Coronary artery (tissue), 2 donors: ENCODE results near the gene LONRF2.
A peak's percentile ranks its signal among the peaks of the same experiment; 100 is the strongest.

Experiments
- DNase-seq: peaks from one replicate; pipeline ENCODE4 v3.0.0-alpha.2; 2017; ENCODE audit warnings: low spot score
- H3K27ac ChIP-seq, 2 donors: fragments of 200-600 bp; sonication (generic); one replicate each; pipeline ENCODE4 v1.5.1; 2016 to 2019
- H3K4me3 ChIP-seq: fragments of 200-600 bp; sonication (generic); 2 replicates; pipeline ENCODE4 v1.5.1; 2016; ENCODE audit warnings: mild to moderate bottlenecking, moderate library complexity
- TF ChIP-seq, protein P1 (sequence below): fragments of 200-600 bp; sonication (generic); IDR thresholded peaks from one replicate; pipeline ENCODE4 v1.5.1; 2019; ENCODE audit warnings: antibody characterized with exemption

Gene LONRF2

GRCh38 chr2:100301881-100302584 is 20.3 kb downstream of the LONRF2 start:
- Histone ChIP-seq H3K27ac (no peak overlapping the region), H3K4me3 (no peak overlapping the region)
- no peak for DNase-seq

GRCh38 chr2:100299548-100299947 is 22.8 kb downstream of the LONRF2 start:
- DNase-seq: no peak
- TF ChIP-seq, protein P1, sequence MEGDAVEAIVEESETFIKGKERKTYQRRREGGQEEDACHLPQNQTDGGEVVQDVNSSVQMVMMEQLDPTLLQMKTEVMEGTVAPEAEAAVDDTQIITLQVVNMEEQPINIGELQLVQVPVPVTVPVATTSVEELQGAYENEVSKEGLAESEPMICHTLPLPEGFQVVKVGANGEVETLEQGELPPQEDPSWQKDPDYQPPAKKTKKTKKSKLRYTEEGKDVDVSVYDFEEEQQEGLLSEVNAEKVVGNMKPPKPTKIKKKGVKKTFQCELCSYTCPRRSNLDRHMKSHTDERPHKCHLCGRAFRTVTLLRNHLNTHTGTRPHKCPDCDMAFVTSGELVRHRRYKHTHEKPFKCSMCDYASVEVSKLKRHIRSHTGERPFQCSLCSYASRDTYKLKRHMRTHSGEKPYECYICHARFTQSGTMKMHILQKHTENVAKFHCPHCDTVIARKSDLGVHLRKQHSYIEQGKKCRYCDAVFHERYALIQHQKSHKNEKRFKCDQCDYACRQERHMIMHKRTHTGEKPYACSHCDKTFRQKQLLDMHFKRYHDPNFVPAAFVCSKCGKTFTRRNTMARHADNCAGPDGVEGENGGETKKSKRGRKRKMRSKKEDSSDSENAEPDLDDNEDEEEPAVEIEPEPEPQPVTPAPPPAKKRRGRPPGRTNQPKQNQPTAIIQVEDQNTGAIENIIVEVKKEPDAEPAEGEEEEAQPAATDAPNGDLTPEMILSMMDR: no peak
- no peak overlapping the region for H3K4me3 ChIP-seq
- H3K27ac ChIP-seq: no peak overlapping the region

More at GRCh38 chr2:100301881-100302584, 20.3 kb downstream of the LONRF2 start:
- TF ChIP-seq, protein P1: no peak

GRCh38 chr2:100297511-100297910 is 24.8 kb downstream of the LONRF2 start:
- Histone ChIP-seq H3K4me3 (no peak overlapping the region), H3K27ac (no peak overlapping the region)
- DNase-seq: no peak
- TF ChIP-seq, protein P1: no peak

GRCh38 chr2:100294162-100294497 is 28.2 kb downstream of the LONRF2 start:
- DNase-seq: no peak
- no peak overlapping the region for H3K4me3 ChIP-seq
- no peak overlapping the region for H3K27ac ChIP-seq
- TF ChIP-seq, protein P1: no peak

DNA sequence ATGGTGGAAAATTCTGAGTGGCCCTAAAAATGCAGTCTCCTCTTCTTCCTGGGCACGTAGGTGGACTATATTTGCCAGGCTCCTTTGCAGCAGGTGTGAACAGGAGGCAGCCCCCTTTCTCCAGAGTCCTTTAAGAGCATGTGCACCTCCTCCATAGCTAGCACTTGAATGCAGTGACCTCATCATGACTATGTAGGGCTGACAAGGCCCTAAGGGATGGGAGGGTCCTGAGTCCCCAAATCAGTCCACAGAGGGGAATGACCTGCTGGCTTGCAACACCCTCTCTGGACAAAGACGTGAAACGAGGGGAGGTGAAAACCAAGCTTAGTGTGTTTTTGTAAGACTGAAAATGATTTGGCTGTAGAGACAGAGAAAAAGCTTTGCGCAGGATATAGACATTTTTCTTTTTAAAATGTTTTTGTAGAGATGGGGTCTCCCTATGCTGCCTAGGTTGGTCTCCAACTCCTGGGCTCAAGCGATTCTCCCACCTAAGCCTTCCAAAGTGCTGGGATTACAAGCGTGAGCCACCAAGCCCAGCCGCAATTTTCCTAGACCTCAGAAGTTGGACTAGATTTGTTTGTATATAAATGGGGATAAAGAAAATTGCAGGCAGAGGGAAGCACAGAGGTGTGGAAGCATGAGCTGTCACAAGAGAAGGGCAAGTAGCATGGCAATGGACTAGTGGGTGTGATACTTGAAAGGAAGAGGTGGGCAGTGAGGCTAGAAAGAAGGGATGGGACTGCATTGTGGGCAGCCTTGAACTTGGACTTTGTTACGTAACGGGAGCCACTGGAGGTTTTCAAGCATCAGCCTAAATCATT is 28.8 kb downstream of the LONRF2 start:
- TF ChIP-seq, protein P1: no peak
- no peak overlapping the region for H3K4me3 ChIP-seq
- DNase-seq: no peak
- no peak overlapping the region for H3K27ac ChIP-seq

DNA sequence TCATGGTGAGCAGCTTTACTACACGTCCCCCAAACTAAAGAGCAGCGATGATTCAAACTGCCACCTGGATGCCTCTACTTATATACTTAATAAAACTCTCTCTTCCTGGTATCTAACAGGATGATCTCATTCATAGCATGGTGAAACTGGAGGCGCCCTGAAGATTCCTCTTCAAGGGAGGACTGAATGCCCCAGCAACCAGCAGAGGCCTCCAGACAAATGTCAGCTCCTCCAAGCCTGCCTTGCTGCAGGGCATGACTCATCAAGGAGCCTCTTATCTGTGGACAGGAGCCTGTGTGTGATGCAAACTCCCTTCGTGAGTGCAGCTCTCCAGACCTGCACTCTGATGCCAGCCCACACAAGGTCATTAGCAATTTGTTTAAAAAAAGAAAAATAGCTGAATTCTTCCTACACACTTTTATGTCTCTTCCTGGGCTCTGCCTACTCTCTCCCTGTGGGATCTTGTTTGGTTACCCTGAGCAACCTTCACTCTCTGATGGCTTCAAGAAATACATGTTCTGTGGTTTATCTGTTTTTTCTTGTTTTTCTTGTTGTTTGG is 30.2 kb downstream of the LONRF2 start:
- DNase-seq: no peak
- H3K27ac ChIP-seq: peak overlapping the region in 1 of 2 donors; percentile 3
- TF ChIP-seq, protein P1: no peak
- H3K4me3 ChIP-seq: no peak overlapping the region
